Testis (tissue), 2 donors: ENCODE data around the gene ADRM1.

Source experiments
- POLR2A ChIP-seq: fragments of 450-650 bp; IDR thresholded peaks from one replicate; pipeline ENCODE4 v1.6.1; 2017; ENCODE audit warnings: antibody characterized with exemption, mild to moderate bottlenecking, moderate library complexity
- TF ChIP-seq, protein P1 (sequence below), 3 experiments: fragments of 450-650 bp in 2 of 3; fragments of 200-600 bp in 1 of 3; sonication (generic) in 1 of 3; IDR thresholded peaks; one replicate each; pipeline ENCODE4 v1.5.1; 2016 to 2019; ENCODE audit warnings: antibody characterized with exemption in 3 of 3, mild to moderate bottlenecking in 2 of 3, moderate library complexity in 1 of 3

DNA sequence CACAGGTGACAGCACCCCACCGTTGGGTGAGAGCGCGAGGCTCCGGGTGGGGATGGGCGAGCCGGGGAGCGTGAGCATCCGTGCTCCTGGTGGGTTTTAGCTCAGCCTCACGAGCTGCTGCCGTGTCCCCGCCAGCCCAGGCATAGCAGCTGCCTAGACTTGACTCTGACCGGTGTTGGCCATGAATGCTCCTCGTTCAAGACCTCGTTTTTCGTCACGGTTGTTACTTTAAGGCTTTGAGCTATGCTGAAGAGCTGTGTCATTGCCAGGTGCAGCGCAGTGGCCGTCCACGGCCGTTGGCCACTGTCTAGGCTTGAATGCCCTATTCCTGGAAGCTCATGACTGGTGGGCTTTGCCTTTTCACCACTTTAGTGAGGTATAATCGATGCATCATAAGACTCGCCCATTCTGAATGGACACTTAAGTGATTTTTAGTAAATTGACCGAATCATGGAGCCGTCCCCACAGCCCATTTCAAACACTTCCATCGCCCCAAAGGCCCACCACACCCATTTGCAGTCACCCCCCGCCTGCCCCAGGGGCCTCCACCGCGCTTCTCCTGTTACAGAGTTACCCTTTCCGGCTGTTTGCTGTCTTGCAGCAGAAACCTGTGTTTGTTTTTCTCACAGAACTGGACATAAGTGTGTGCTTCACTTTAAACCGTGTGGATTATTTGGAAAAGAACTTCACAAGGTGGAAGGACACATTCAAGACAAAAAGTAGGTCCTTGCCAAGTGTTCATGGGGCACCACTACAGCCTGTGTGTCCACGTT lies 21.4 kb upstream of the ADRM1 start:
- TF ChIP-seq, protein P1, sequence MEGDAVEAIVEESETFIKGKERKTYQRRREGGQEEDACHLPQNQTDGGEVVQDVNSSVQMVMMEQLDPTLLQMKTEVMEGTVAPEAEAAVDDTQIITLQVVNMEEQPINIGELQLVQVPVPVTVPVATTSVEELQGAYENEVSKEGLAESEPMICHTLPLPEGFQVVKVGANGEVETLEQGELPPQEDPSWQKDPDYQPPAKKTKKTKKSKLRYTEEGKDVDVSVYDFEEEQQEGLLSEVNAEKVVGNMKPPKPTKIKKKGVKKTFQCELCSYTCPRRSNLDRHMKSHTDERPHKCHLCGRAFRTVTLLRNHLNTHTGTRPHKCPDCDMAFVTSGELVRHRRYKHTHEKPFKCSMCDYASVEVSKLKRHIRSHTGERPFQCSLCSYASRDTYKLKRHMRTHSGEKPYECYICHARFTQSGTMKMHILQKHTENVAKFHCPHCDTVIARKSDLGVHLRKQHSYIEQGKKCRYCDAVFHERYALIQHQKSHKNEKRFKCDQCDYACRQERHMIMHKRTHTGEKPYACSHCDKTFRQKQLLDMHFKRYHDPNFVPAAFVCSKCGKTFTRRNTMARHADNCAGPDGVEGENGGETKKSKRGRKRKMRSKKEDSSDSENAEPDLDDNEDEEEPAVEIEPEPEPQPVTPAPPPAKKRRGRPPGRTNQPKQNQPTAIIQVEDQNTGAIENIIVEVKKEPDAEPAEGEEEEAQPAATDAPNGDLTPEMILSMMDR (IDR thresholded peaks at IDR 0.05), result no peak
- no peak for TF ChIP-seq POLR2A
